Loucy (cell line): ENCODE measurements around the gene GAL3ST3.

Experiments used
- EZH2phosphoT487 ChIP-seq: fragments of 200-600 bp; IDR thresholded peaks from 2 replicates; pipeline ENCODE4 v1.6.1; 2018; ENCODE audit warnings: antibody characterized with exemption, mild to moderate bottlenecking, moderate library complexity, borderline replicate concordance
- TF ChIP-seq, protein P1 (sequence below): fragments of 200-600 bp; sonication (generic); conservative IDR thresholded peaks from 2 replicates; pipeline ENCODE4 v1.5.1; 2014; ENCODE audit warnings: mild to moderate bottlenecking, antibody characterized with exemption, low read length

DNA sequence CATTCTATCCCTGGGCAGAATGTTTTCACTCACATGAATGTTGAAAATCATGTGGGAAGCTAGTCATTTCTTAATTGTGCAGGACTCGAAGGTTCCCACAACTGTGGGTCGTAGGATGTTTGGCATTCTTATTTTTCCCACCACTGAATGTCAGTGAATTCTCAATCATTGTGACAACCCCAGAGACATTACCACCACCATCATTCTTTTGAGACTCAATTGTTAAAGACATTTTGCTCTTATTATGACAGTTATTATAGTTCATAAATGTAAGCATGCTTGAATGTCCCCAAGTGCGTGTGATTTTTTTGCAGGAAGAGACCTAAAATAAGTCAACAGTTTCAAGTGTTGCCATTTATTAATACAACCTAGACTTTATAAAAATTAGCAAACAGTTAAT is 40.1 kb upstream of the GAL3ST3 start:
- TF ChIP-seq, protein P1, sequence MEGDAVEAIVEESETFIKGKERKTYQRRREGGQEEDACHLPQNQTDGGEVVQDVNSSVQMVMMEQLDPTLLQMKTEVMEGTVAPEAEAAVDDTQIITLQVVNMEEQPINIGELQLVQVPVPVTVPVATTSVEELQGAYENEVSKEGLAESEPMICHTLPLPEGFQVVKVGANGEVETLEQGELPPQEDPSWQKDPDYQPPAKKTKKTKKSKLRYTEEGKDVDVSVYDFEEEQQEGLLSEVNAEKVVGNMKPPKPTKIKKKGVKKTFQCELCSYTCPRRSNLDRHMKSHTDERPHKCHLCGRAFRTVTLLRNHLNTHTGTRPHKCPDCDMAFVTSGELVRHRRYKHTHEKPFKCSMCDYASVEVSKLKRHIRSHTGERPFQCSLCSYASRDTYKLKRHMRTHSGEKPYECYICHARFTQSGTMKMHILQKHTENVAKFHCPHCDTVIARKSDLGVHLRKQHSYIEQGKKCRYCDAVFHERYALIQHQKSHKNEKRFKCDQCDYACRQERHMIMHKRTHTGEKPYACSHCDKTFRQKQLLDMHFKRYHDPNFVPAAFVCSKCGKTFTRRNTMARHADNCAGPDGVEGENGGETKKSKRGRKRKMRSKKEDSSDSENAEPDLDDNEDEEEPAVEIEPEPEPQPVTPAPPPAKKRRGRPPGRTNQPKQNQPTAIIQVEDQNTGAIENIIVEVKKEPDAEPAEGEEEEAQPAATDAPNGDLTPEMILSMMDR = no peak
- TF ChIP-seq EZH2phosphoT487 = no peak
